ENCODE measurements around the gene ANP32D. TPM values are rescaled to one million over a fixed set of nuclear protein-coding genes. Genes with fewer than 3 reads are reported as not detected.
"Not testable (repeated sequence)": the region's sequence is repeated elsewhere in the genome, so short reads cannot be mapped to it uniquely, and the experiment has no call there.

ANP32D gene
- total RNA-seq, 8 experiments from 2014 or later: 0.36 to 2.9 (median 0.75) TPM; not detected in 4

DNA sequence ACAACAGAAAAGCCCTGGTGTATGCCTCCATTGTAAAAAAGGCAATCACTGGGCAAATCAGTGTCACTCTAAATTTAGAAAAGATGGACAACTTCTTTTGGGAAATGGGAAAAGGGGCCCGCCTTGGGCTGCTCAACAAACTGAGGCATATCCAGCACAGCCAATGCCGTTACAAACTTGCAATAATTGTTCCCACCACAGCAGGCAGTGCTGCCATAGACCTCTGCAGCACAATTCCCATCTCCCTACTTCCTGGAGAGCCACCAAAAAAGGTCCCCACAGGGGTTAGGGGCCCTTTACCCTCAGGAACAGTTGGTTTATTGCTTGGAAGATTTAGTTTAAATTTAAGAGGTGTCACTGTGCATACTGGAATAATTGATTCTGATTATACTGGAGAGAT lies 36.6 kb downstream of the ANP32D start:
- no peak overlapping the region for H3K27ac ChIP-seq
- no peak for ATAC-seq (replicated peaks in 6 of 8)
- no peak overlapping the region for H3K4me3 ChIP-seq
- in situ Hi-C loops (cut with MboI; ENCODE audit: low pct_unique_long_range_greater_than_20kb in 2 of 9, low sequenced_read_pairs in 9 of 9, unreplicated experiment in 9 of 9): no loop called here
- WGBS, 10 experiments: 0 to 86% (median 49%) methylated on average over 1 to 2 of the region's 2 CpGs; no CpG with 5 or more reads in 4 of the 10 experiments
- no peaks in the 10 kb centered on the region for H3K4me1 ChIP-seq (replicated peaks in 1 of 2)

DNA sequence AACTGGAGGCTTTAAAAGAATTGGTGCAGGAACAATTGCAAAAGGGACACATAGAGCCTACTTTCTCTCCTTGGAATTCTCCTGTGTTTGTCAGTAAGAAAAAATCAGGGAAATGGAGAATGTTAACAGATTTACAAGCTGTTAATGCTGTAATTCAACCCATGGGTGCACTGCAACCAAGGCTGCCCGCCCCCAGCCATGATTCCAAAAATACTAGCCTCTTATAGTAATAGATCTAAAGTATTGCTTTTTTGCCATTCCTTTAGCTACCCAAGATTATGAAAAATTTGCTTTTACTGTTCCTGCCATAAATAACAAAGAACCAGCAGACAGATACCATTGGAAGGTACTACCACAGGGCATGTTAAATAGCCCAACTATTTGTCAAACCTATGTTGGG lies 37.8 kb downstream of the ANP32D start:
- WGBS, 10 experiments: 0 to 60% (median 13%) methylated on average over 1 of the region's 1 CpG; no CpG with 5 or more reads in 2 of the 10 experiments
- no peak for ATAC-seq (replicated peaks in 6 of 8)
- no peak overlapping the region for H3K4me3 ChIP-seq
- in situ Hi-C loops (cut with MboI; ENCODE audit: low pct_unique_long_range_greater_than_20kb in 2 of 9, low sequenced_read_pairs in 9 of 9, unreplicated experiment in 9 of 9): no loop called here
- no peak overlapping the region for H3K27ac ChIP-seq
- no peaks in the 10 kb centered on the region for H3K4me1 ChIP-seq (replicated peaks in 1 of 2)

DNA sequence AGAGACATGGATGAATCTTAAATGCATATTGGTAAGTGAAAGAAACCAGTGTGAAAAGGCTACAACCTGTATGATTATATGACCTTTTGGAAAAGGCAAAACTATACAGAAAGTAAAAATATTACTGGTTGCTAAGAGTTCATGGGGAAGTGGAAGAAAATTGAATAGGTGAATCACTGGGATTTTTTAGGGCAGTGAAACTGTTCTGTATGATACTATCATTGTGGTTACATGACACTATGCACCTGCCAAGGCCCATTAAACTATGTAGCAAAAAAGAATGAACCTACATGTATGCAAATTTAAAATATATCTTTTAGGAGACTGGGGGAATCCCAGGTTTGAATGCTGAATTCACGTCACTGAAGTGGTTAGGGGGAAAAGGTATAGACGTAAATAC lies 40.5 kb downstream of the ANP32D start:
- no peak for ATAC-seq (replicated peaks in 6 of 8)
- 0 to 74% (median 42%) methylated on average over 1 to 2 of the region's 2 CpGs; no CpG with 5 or more reads in 1 of the 10 experiments for WGBS, 10 experiments
- in situ Hi-C loops (cut with MboI; ENCODE audit: low pct_unique_long_range_greater_than_20kb in 2 of 9, low sequenced_read_pairs in 9 of 9, unreplicated experiment in 9 of 9): no loop called here
- H3K4me1 ChIP-seq (replicated peaks in 1 of 2): no peaks in the 10 kb centered on the region
- no peak overlapping the region for H3K27ac ChIP-seq
- no peak overlapping the region for H3K4me3 ChIP-seq

DNA sequence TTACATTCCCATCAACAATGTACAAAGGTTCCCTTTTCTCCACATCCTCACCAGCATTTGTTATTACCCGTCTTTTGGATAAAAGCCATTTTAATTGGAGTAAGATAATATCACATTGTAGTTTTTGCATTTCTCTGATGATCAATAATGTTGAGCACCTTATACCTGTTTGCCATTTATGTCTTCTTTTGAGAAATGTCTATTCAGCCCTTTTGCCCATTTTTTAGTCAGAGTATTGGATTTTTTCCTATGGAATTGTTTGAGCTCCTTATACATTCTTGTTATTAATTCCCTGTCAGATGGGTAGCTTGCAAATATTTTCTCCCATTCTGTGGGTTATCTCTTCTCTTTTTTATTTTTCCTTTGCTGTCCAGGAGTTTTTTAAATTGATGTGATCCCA lies 42.4 kb downstream of the ANP32D start:
- in situ Hi-C loops (cut with MboI; ENCODE audit: low pct_unique_long_range_greater_than_20kb in 2 of 9, low sequenced_read_pairs in 9 of 9, unreplicated experiment in 9 of 9): no loop called here
- ATAC-seq (replicated peaks in 6 of 8): no peak

DNA sequence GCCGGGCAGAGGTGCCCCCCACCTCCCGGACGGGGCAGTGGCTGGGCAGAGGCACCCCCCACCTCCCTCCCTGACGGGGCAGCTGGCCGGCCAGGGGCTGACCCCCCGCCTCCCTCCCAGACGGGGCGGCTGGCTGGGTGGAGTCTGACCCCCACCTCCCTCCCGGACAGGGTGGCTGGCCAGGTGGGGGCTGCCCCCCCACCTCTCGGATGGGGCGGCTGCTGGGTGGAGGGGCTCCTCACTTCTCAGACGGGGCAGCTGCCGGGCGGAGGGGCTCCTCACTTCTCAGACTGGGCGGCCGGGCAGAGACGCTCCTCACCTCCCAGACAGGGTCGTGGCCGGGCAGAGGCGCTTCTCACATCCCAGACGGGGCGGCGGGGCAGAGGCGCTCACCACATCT lies 48.0 kb downstream of the ANP32D start:
- in situ Hi-C loops (cut with MboI; ENCODE audit: low pct_unique_long_range_greater_than_20kb in 2 of 9, low sequenced_read_pairs in 9 of 9, unreplicated experiment in 9 of 9); H3K4me1 ChIP-seq (replicated peaks in 1 of 2); H3K4me3 ChIP-seq; ATAC-seq (replicated peaks in 6 of 8); H3K27ac ChIP-seq: not testable (repeated sequence)
- no CpG with 5 or more reads among the region's 24 CpGs for WGBS, 10 experiments

More for the DNA sequence above, 42.4 kb downstream of the ANP32D start:
- Histone ChIP-seq H3K4me1 (replicated peaks in 1 of 2) (no peaks in the 10 kb centered on the region), H3K4me3 (no peak overlapping the region), H3K27ac (no peak overlapping the region)
- 0 to 100% (median 82%) methylated on average over 1 of the region's 1 CpG; no CpG with 5 or more reads in 2 of the 10 experiments for WGBS, 10 experiments

Other genes with a start within 250 kb of the ANP32D start
- 10 to 100 TPM in 6 of 8 experiments, 1 to 10 TPM in 2; 2.4 to 24.2 (median 16.2) TPM for gene ZNF641, start 121.6 kb upstream of the ANP32D start, total RNA-seq
- 1 to 10 TPM in 2 of 8 experiments, under 1 TPM in 2, not detected in 4; 0.29 to 10.0 (median 2.9) TPM for gene C12orf54, start 9.9 kb downstream of the ANP32D start, total RNA-seq
- gene OR8S1, start 53.1 kb downstream of the ANP32D start, total RNA-seq: 1 to 10 TPM in 1 of 8 experiments, under 1 TPM in 1, not detected in 6; 0.71 to 1.3 TPM
- gene LALBA, start 97.5 kb downstream of the ANP32D start, total RNA-seq: under 1 TPM in 4 of 8 experiments, not detected in 4; 0.23 to 0.59 (median 0.31) TPM
- gene KANSL2, start 209.7 kb downstream of the ANP32D start, total RNA-seq: 10 to 100 TPM; 29.3 to 57.5 (median 41.8) TPM
- 10 to 100 TPM; 29.5 to 58.5 (median 37.2) TPM for gene CCNT1, start 244.1 kb downstream of the ANP32D start, total RNA-seq

Data from motor neuron (in vitro differentiated cells).